Hepatocyte (in vitro differentiated cells): Measurements from ENCODE around the gene LAG3. TPM values are rescaled to one million over a fixed set of nuclear protein-coding genes. Genes with fewer than 3 reads are reported as not detected.

ENCODE experiments used
- DNase-seq: peaks from one replicate; pipeline ENCODE4 v3.0.0-alpha.2; 2016; ENCODE audit warnings: low spot score
- H2AFZ ChIP-seq: fragments of 200-600 bp; sonication (generic); 2 replicates; pipeline ENCODE4 v1.6.0; 2016; ENCODE audit warnings: antibody characterized with exemption, mild to moderate bottlenecking
- H3K27ac ChIP-seq: fragments of 200-600 bp; sonication (generic); 2 replicates; pipeline ENCODE4 v1.5.1; 2016; ENCODE audit warnings: mild to moderate bottlenecking
- H3K27me3 ChIP-seq: fragments of 200-600 bp; sonication (generic); 2 replicates; pipeline ENCODE4 v1.6.1; 2016
- H3K36me3 ChIP-seq: fragments of 200-600 bp; sonication (generic); replicated peaks from 2 replicates; pipeline ENCODE4 v1.5.1; 2016; ENCODE audit warnings: low read depth; ENCODE audit not compliant: insufficient read depth
- H3K4me1 ChIP-seq: fragments of 200-600 bp; sonication (generic); 2 replicates; pipeline ENCODE4 v1.5.1; 2016; ENCODE audit warnings: mild to moderate bottlenecking, moderate library complexity; ENCODE audit not compliant: insufficient read depth
- H3K4me2 ChIP-seq: fragments of 200-600 bp; sonication (generic); 2 replicates; pipeline ENCODE4 v1.6.0; 2016
- H3K4me3 ChIP-seq: fragments of 200-600 bp; sonication (generic); 2 replicates; pipeline ENCODE4 v1.5.1; 2016; ENCODE audit warnings: mild to moderate bottlenecking
- H3K79me2 ChIP-seq: fragments of 200-600 bp; sonication (generic); 2 replicates; pipeline ENCODE4 v1.6.0; 2017; ENCODE audit warnings: mild to moderate bottlenecking
- H3K9me2 ChIP-seq: fragments of 200-600 bp; sonication (generic); replicated peaks from 2 replicates; pipeline ENCODE4 v1.6.0; 2017; ENCODE audit warnings: mild to moderate bottlenecking; ENCODE audit not compliant: insufficient read depth
- H3K9me3 ChIP-seq: fragments of 200-600 bp; sonication (generic); 2 replicates; pipeline ENCODE4 v1.5.1; 2016; ENCODE audit warnings: low read depth, mild to moderate bottlenecking
- H4K20me1 ChIP-seq: fragments of 200-600 bp; sonication (generic); 2 replicates; pipeline ENCODE4 v1.6.0; 2016; ENCODE audit warnings: mild to moderate bottlenecking; ENCODE audit not compliant: insufficient read depth, poor library complexity, severe bottlenecking
- EZH2 ChIP-seq: fragments of 200-600 bp; sonication (generic); IDR thresholded peaks from 2 replicates; pipeline ENCODE4 v1.6.1; 2016; ENCODE audit warnings: antibody characterized with exemption, mild to moderate bottlenecking, borderline replicate concordance
- EZH2phosphoT487 ChIP-seq: fragments of 200-600 bp; sonication (generic); IDR thresholded peaks from one replicate; pipeline ENCODE4 v1.6.1; 2018; ENCODE audit warnings: antibody characterized with exemption, mild to moderate bottlenecking, low read depth, moderate library complexity; ENCODE audit not compliant: unreplicated experiment, severe bottlenecking
- WGBS: methylation state at CpG from one replicate; pipeline ENCODE4 v1.1.6; 2016; ENCODE audit warnings: low lambda C conversion rate; ENCODE audit errors: missing lambda C conversion rate; 5-methylcytosine and 5-hydroxymethylcytosine counted together
- polyA plus RNA-seq: library from polyadenylated mRNA; unstranded; fragments of >200 nt; fragmentation: Nextera tagmentation; extraction: Ambion mirVana; gene quantifications from 2 replicates; pipeline ENCODE4 v1.2.1, GENCODE V29; 2016
- total RNA-seq: library from RNA; depleted of rRNA; stranded (reverse); fragments of >200 nt; gene quantifications from 2 replicates; pipeline ENCODE4 v1.2.3, GENCODE V29; 2014
- TF ChIP-seq, protein P1 (sequence below): fragments of 200-600 bp; sonication (generic); IDR thresholded peaks from 2 replicates; pipeline ENCODE4 v1.5.1; 2016; ENCODE audit warnings: antibody characterized with exemption, mild to moderate bottlenecking; ENCODE audit not compliant: poor library complexity

Gene LAG3
- total and polyA plus RNA-seq, 2 experiments from 2014 or later, result 0.70 to 0.91 TPM

DNA sequence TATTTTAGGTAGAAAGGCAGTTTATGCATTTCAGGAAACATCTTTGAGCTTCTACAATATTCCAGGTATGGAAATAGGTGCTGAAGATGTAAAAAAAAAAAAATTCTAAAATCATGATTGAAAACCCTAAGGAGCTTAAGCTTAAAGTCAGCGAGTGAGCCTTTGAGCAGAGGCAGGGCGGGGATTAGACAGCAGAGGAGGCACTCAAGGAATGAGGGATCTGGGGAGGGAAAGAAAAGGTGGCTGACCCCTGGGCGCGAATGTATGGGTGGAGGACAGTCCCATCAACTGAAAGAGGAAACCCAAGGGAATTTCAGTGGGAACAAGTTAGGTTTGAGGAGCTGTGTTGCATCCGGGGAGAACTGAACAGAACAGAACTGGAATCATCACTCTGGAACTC is 12.6 kb upstream of the LAG3 start:
- TF ChIP-seq EZH2phosphoT487, result no peak
- TF ChIP-seq EZH2, result no peak
- TF ChIP-seq, protein P1, sequence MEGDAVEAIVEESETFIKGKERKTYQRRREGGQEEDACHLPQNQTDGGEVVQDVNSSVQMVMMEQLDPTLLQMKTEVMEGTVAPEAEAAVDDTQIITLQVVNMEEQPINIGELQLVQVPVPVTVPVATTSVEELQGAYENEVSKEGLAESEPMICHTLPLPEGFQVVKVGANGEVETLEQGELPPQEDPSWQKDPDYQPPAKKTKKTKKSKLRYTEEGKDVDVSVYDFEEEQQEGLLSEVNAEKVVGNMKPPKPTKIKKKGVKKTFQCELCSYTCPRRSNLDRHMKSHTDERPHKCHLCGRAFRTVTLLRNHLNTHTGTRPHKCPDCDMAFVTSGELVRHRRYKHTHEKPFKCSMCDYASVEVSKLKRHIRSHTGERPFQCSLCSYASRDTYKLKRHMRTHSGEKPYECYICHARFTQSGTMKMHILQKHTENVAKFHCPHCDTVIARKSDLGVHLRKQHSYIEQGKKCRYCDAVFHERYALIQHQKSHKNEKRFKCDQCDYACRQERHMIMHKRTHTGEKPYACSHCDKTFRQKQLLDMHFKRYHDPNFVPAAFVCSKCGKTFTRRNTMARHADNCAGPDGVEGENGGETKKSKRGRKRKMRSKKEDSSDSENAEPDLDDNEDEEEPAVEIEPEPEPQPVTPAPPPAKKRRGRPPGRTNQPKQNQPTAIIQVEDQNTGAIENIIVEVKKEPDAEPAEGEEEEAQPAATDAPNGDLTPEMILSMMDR, result no peak
- H3K27me3 ChIP-seq, result no peaks in the 10 kb centered on the region
- H4K20me1 ChIP-seq, result no peaks in the 10 kb centered on the region
- 84% methylated on average over 5 of the region's 5 CpGs for WGBS
- H3K4me2 ChIP-seq, result no peak overlapping the region
- H3K36me3 ChIP-seq, result no peaks in the 10 kb centered on the region
- H3K4me3 ChIP-seq, result no peak overlapping the region
- H3K4me1 ChIP-seq, result peaks cover 27% of the 10 kb centered on the region
- H3K27ac ChIP-seq, result peak overlapping the region; percentile 11
- H3K79me2 ChIP-seq, result no peaks in the 10 kb centered on the region
- H2AFZ ChIP-seq, result no peak overlapping the region
- no peak for DNase-seq
- no peaks in the 10 kb centered on the region for H3K9me3 ChIP-seq
- no peaks in the 10 kb centered on the region for H3K9me2 ChIP-seq

DNA sequence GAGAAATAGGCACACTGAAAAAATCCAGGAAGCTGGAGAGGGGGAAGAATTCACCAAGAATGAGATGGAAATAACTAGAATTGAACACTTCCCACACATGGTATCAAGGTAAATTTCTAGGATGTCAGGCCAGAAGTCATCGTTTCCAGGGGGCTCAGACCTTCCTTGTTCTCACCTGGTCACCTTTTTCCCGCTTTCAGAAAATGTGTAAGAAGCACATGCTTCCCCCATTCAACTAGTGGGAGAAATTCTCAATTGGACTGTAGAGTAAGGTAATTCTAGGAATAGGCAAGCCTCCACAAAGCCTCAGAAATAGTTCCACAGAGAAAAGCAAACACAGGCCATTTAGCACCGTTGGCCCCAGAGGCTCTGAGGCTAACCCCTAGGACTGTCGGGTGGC is 8.9 kb upstream of the LAG3 start:
- Histone ChIP-seq H3K4me2 (peak overlapping the region; percentile 55), H3K79me2 (peaks cover 16% of the 10 kb centered on the region), H3K9me2 (no peaks in the 10 kb centered on the region), H3K27me3 (no peaks in the 10 kb centered on the region), H3K4me1 (peaks cover 43% of the 10 kb centered on the region), H3K9me3 (no peaks in the 10 kb centered on the region), H3K4me3 (no peak overlapping the region), H3K27ac (peak overlapping the region; percentile 86), H4K20me1 (peaks cover 11% of the 10 kb centered on the region), H3K36me3 (no peaks in the 10 kb centered on the region), H2AFZ (peak overlapping the region; percentile 8)
- 58% methylated on average over 4 of the region's 4 CpGs for WGBS
- no peak for DNase-seq
- TF ChIP-seq EZH2, result no peak
- no peak for TF ChIP-seq EZH2phosphoT487
- TF ChIP-seq, protein P1, result no peak

DNA sequence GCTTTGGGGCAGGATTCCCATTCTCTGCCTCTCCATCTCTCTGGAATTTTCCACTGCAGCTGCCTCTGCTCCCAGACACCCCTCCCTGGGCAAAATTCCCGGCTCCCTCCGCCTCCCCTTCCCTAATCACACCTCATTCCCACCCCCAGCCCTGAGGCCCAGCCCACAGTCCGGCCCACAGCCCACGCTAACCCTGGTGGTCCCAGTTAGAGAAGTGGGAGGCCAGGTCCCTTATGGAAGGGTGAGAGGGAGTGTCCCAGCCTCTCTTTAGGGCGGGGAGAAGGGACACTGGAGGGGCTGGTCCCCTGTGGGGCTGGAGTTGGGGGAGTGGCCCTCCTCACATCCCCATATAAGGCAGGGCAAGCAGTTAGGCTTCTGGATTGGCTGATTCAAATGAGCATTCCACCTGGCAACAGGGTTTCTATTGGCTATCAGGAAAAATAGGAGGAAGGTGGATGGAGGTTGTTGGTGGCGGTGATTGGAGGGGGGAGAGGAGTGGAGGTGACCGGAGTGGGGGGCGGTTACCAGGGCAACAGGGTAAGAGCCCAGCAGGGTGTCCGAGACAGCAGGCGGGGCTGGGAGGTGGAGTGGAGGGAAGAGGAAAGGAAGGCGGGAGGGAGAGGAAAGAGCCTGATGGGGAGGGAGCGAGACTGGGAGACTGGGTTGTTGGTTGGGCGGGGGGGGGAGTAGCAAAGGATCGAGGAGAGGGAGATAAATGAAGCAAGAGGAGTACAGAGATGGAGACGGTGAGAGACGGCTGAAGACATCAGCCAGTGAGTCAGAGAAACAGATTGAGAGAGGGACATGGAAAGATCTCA is 8.1 kb upstream of the LAG3 start:
- no peaks in the 10 kb centered on the region for H3K27me3 ChIP-seq
- no peaks in the 10 kb centered on the region for H3K9me2 ChIP-seq
- 8% methylated on average over 5 of the region's 16 CpGs for WGBS
- H3K4me1 ChIP-seq, result peaks cover 50% of the 10 kb centered on the region
- DNase-seq, result peak; percentile 95
- no peaks in the 10 kb centered on the region for H3K36me3 ChIP-seq
- TF ChIP-seq EZH2 (no peak), EZH2phosphoT487 (no peak)
- TF ChIP-seq, protein P1, result no peak
- H2AFZ ChIP-seq, result no peak overlapping the region
- H3K79me2 ChIP-seq, result peaks cover 24% of the 10 kb centered on the region
- no peak overlapping the region for H3K4me3 ChIP-seq
- no peaks in the 10 kb centered on the region for H3K9me3 ChIP-seq
- H3K4me2 ChIP-seq, result peak overlapping the region; percentile 82
- peak overlapping the region; percentile 86 for H3K27ac ChIP-seq
- peaks cover 19% of the 10 kb centered on the region for H4K20me1 ChIP-seq
